HCT116 (cell line): ENCODE results near the gene SLC44A1. TPM values are rescaled to one million over a fixed set of nuclear protein-coding genes. Genes with fewer than 3 reads are reported as not detected.

Experiments
- ATAC-seq: fragments of 200-7000 bp; cut with Tn5 transposase; 2 replicates; pipeline ENCODE4 v1.9.1; 2020; ENCODE audit warnings: mild to moderate bottlenecking, moderate library complexity
- BruUV-seq: library from RNA; stranded (reverse); fragments of 400-500 nt; replicated peaks from 2 replicates; lab custom pipeline; 2021; lab: Mats Ljungman, UMichigan
- CTCF ChIA-PET: fragments of 300-600 bp; sonication (Branson Sonifier 250); formaldehyde crosslinking; loops from one replicate; lab custom pipeline; 2021; ENCODE audit warnings: antibody characterized with exemption; lab: Charles Lee
- POLR2A ChIA-PET: fragments of 300-600, 350-600 bp; sonication (Branson Sonifier 250); formaldehyde crosslinking; loops from one replicate; lab custom pipeline; 2021; ENCODE audit warnings: antibody characterized with exemption; lab: Charles Lee
- RAD21 ChIA-PET, 2 experiments: fragments of 300-600 bp; sonication (Branson Sonifier 250); formaldehyde crosslinking; loops; one replicate each; lab custom pipeline; 2023; ENCODE audit warnings: low total read pairs in 2 of 2; ENCODE audit not compliant: uncharacterized antibody in 2 of 2, unreplicated experiment in 2 of 2, low non-redundant PET in 1 of 2; lab: Charles Lee
- DNase-seq: peaks from one replicate; pipeline ENCODE4 v3.0.0-alpha.2; 2010; ENCODE audit warnings: low read depth, low spot score
- H2AFZ ChIP-seq: fragments of 200-600 bp; shearing (Covaris generic), sonication (generic); 2 replicates; pipeline ENCODE4 v1.6.1; 2017; ENCODE audit warnings: low read depth, mixed run types, mixed read lengths, antibody characterized with exemption, low read length; ENCODE audit not compliant: poor library complexity, severe bottlenecking
- H3K27ac ChIP-seq: 2 replicates; pipeline ENCODE4 v1.5.1; 2012; ENCODE audit warnings: low read depth, low read length
- H3K27me3 ChIP-seq: fragments of 200-600 bp; sonication (generic); 2 replicates; pipeline ENCODE4 v1.6.1; 2016; ENCODE audit warnings: mixed run types, low read length, mixed read lengths; ENCODE audit not compliant: insufficient read depth
- H3K36me3 ChIP-seq, 2 experiments: fragments of 200-500 bp in 1 of 2; fragments of 200-600 bp in 1 of 2; sonication (Bioruptor generic) in 1 of 2; sonication (generic) in 1 of 2; 2 replicates each; pipeline versions ENCODE4 v1.5.1 to v1.6.1; 2014 to 2016; ENCODE audit warnings: low read length in 2 of 2, inconsistent platforms in 1 of 2, mixed read lengths in 1 of 2, mixed run types in 1 of 2; ENCODE audit not compliant: insufficient read depth in 2 of 2, control insufficient read depth in 1 of 2
- H3K4me1 ChIP-seq, 2 experiments: fragments of 200-600 bp in 1 of 2; sonication (generic) in 1 of 2; 2 replicates each; pipeline versions ENCODE4 v1.5.1 to v1.6.1; 2012 to 2017; ENCODE audit warnings: low read length in 2 of 2, inconsistent platforms in 1 of 2, mild to moderate bottlenecking in 1 of 2, mixed read lengths in 1 of 2, mixed run types in 1 of 2, moderate library complexity in 1 of 2; ENCODE audit not compliant: insufficient read depth in 2 of 2, control insufficient read depth in 1 of 2
- H3K4me2 ChIP-seq: fragments of 200-600 bp; sonication (generic); 2 replicates; pipeline ENCODE4 v1.6.1; 2017; ENCODE audit warnings: mixed run types, low read length, mixed read lengths
- H3K4me3 ChIP-seq, 2 experiments: fragments of 200-600 bp in 1 of 2; sonication (generic) in 1 of 2; replicated peaks in 1 of 2; 2 replicates each; pipeline ENCODE4 v1.5.1; 2011 to 2016; ENCODE audit warnings: low read length in 2 of 2, control low read depth in 1 of 2, low read depth in 1 of 2, mild to moderate bottlenecking in 1 of 2, mixed read lengths in 1 of 2, mixed run types in 1 of 2
- H3K79me2 ChIP-seq: fragments of 200-600 bp; sonication (generic); 2 replicates; pipeline ENCODE4 v1.6.1; 2017; ENCODE audit warnings: mild to moderate bottlenecking, mixed run types, low read length, moderate library complexity, mixed read lengths; ENCODE audit not compliant: insufficient read depth
- H3K9ac ChIP-seq: fragments of 200-600 bp; sonication (generic); 2 replicates; pipeline ENCODE4 v1.6.1; 2016; ENCODE audit warnings: low read length, mixed read lengths
- H3K9me2 ChIP-seq: fragments of 200-600 bp; sonication (generic), shearing (Covaris generic); 2 replicates; pipeline ENCODE4 v1.6.1; 2017; ENCODE audit warnings: mixed run types, mild to moderate bottlenecking, moderate library complexity; ENCODE audit not compliant: insufficient read depth
- H3K9me3 ChIP-seq, 2 experiments: fragments of 200-500 bp in 1 of 2; fragments of 200-600 bp in 1 of 2; sonication (Bioruptor generic) in 1 of 2; sonication (generic) in 1 of 2; 2 replicates each; pipeline ENCODE4 v1.6.1; 2014 to 2017; ENCODE audit warnings: low read length in 2 of 2, mixed read lengths in 2 of 2, inconsistent platforms in 1 of 2, low read depth in 1 of 2, mild to moderate bottlenecking in 1 of 2, mixed run types in 1 of 2, moderate library complexity in 1 of 2; ENCODE audit not compliant: control insufficient read depth in 1 of 2, insufficient read depth in 1 of 2
- H4K20me1 ChIP-seq: fragments of 200-600 bp; sonication (generic), shearing (Covaris generic); 2 replicates; pipeline ENCODE4 v1.6.1; 2017; ENCODE audit warnings: mixed run types, mild to moderate bottlenecking, moderate library complexity; ENCODE audit not compliant: insufficient read depth
- CBX3 ChIP-seq: IDR thresholded peaks from 2 replicates; pipeline ENCODE4 v1.6.1; 2012; ENCODE audit warnings: low read depth
- CTCF ChIP-seq, 3 experiments: fragments of 200-600 bp in 1 of 3; sonication (generic) in 1 of 3; IDR thresholded peaks in 2 of 3; conservative IDR thresholded peaks in 1 of 3; 2 replicates each; pipeline ENCODE4 v1.5.1; 2012 to 2017; ENCODE audit warnings: low read depth in 2 of 3, low read length in 2 of 3, antibody characterized with exemption in 1 of 3, borderline replicate concordance in 1 of 3, control low read depth in 1 of 3, mild to moderate bottlenecking in 1 of 3, mixed read lengths in 1 of 3, mixed run types in 1 of 3, moderate library complexity in 1 of 3; ENCODE audit not compliant: insufficient read depth in 1 of 3
- EGR1 ChIP-seq: IDR thresholded peaks from 2 replicates; pipeline ENCODE4 v1.6.1; 2012; ENCODE audit warnings: low read depth
- ELF1 ChIP-seq: IDR thresholded peaks from 2 replicates; pipeline ENCODE4 v1.6.1; 2012; ENCODE audit warnings: low read depth, borderline replicate concordance
- EZH2phosphoT487 ChIP-seq: fragments of 200-600 bp; IDR thresholded peaks from 2 replicates; pipeline ENCODE4 v1.6.1; 2018; ENCODE audit warnings: antibody characterized with exemption, borderline replicate concordance
- FOSL1 ChIP-seq: IDR thresholded peaks from 2 replicates; pipeline ENCODE4 v1.6.1; 2012; ENCODE audit warnings: low read depth
- JUND ChIP-seq: IDR thresholded peaks from 2 replicates; pipeline ENCODE4 v1.6.1; 2012
- POLR2A ChIP-seq: IDR thresholded peaks from 2 replicates; pipeline ENCODE4 v1.7.0; 2011; ENCODE audit warnings: borderline replicate concordance; ENCODE audit not compliant: insufficient read depth, insufficient read length; ENCODE audit errors: extremely low read depth
- POLR2AphosphoS5 ChIP-seq: IDR thresholded peaks from 2 replicates; pipeline ENCODE4 v1.6.1; 2011; ENCODE audit warnings: mild to moderate bottlenecking, low read depth, low read length, moderate library complexity
- RAD21 ChIP-seq: IDR thresholded peaks from 2 replicates; pipeline ENCODE4 v1.6.1; 2012; ENCODE audit warnings: low read depth, mild to moderate bottlenecking
- SRF ChIP-seq: IDR thresholded peaks from 2 replicates; pipeline ENCODE4 v1.6.1; 2012; ENCODE audit warnings: low read depth
- TCF7L2 ChIP-seq: IDR thresholded peaks from 2 replicates; pipeline ENCODE4 v1.7.0; 2011; ENCODE audit warnings: borderline replicate concordance, inconsistent platforms; ENCODE audit not compliant: insufficient read depth, insufficient read length; ENCODE audit errors: extremely low read depth
- YY1 ChIP-seq: IDR thresholded peaks from 2 replicates; pipeline ENCODE4 v1.6.1; 2011; ENCODE audit warnings: low read length, low read depth, moderate library complexity, mild to moderate bottlenecking; ENCODE audit not compliant: insufficient replicate concordance; ENCODE audit errors: extremely low read depth
- ZBTB33 ChIP-seq: IDR thresholded peaks from 2 replicates; pipeline ENCODE4 v1.6.1; 2011; ENCODE audit warnings: mild to moderate bottlenecking, low read length, moderate library complexity; ENCODE audit not compliant: insufficient replicate concordance; ENCODE audit errors: extremely low read depth
- ZFX ChIP-seq: fragments of 450-650 bp; IDR thresholded peaks from 2 replicates; pipeline ENCODE4 v1.6.1; 2017
- intact Hi-C: fragments of 100-400 bp; cut with micrococcal nuclease; formaldehyde crosslinking; loops from 2 replicates; pipeline ENCODE4 v1.10.0; 2022
- total RNA-seq: library from RNA; stranded (reverse); gene quantifications from one replicate; pipeline ENCODE4 v1.2.1, GENCODE V29; 2021; ENCODE audit not compliant: unreplicated experiment
- TF ChIP-seq, protein P1 (sequence below): IDR thresholded peaks from 2 replicates; pipeline ENCODE4 v1.6.1; 2012

SLC44A1 gene
- total RNA-seq, 1 experiment from 2014 or later = 44.1 TPM

GRCh38 chr9:105475302-105475701 is 230.9 kb downstream of the SLC44A1 start (continued):
- TF ChIP-seq EGR1 (no peak), TCF7L2 (no peak), CBX3 (no peak), EZH2phosphoT487 (no peak), FOSL1 (no peak), ZFX (no peak)

DNA sequence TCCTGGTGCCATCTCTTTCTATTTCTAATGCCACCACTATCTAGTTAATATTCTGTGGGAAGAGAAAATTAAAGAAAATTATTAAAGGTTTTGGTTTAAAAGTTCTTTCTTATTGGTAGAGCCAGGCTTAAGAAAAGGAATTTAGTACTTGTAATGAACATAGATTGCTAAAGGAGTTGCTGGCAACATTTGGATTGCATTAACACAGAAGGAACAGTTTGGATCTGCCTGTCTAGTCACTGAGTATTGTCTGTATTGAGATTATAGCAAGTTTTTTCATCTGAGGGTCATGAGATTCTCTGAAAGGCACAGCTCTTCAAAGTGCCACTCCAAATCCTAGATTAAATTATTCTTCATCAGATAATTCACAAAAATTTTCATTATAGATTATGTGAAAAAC is 235.4 kb downstream of the SLC44A1 start:
- no peaks in the 10 kb centered on the region for H3K9me3 ChIP-seq
- intact Hi-C loops = no loop called here
- CTCF ChIA-PET = no interaction called here
- ATAC-seq (no peak), DNase-seq (no peak)
- TF ChIP-seq, protein P1, sequence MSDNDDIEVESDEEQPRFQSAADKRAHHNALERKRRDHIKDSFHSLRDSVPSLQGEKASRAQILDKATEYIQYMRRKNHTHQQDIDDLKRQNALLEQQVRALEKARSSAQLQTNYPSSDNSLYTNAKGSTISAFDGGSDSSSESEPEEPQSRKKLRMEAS = no peak
- no peak for TF ChIP-seq YY1
- no peak overlapping the region for H3K9ac ChIP-seq
- H3K4me1 ChIP-seq = no peaks in the 10 kb centered on the region
- no peak overlapping the region for H3K4me2 ChIP-seq
- H4K20me1 ChIP-seq = no peaks in the 10 kb centered on the region
- H3K27me3 ChIP-seq = no peaks in the 10 kb centered on the region
- H3K4me3 ChIP-seq = no peak overlapping the region
- RAD21 ChIA-PET = no interaction called here
- POLR2A ChIA-PET = no interaction called here
- H3K27ac ChIP-seq = no peak overlapping the region
- H2AFZ ChIP-seq = no peak overlapping the region
- no TSS peak for BruUV-seq
- no peaks in the 10 kb centered on the region for H3K79me2 ChIP-seq
- no peaks in the 10 kb centered on the region for H3K36me3 ChIP-seq
- H3K9me2 ChIP-seq = no peaks in the 10 kb centered on the region

- CTCF ChIA-PET = no interaction called here
- TF ChIP-seq CTCF (IDR thresholded peaks at IDR 0.05 in 2 of 3, conservative IDR thresholded peaks at IDR 0.05 in 1 of 3; ENCODE audit: borderline replicate concordance in 1 of 3, insufficient read depth in 1 of 3, low read depth in 2 of 3, low read length in 2 of 3) = no peak
- no peak for TF ChIP-seq JUND
- no peak for TF ChIP-seq ELF1
- TF ChIP-seq SRF = no peak
- no peak for TF ChIP-seq POLR2A
- no peak for TF ChIP-seq RAD21
- no peak for TF ChIP-seq TCF7L2
- TF ChIP-seq POLR2AphosphoS5 = no peak
- no peak for TF ChIP-seq FOSL1
- TF ChIP-seq ZBTB33 = no peak
Observed at GRCh38 chr9:105483618-105484017, 239.2 kb downstream of the SLC44A1 start.

More at GRCh38 chr9:105483618-105484017, 239.2 kb downstream of the SLC44A1 start:
- intact Hi-C loops = no loop called here
- POLR2A ChIA-PET = no interaction called here
- no peak for DNase-seq
- no peak overlapping the region for H3K27ac ChIP-seq
- H3K9ac ChIP-seq = no peak overlapping the region
- ATAC-seq = no peak
- H3K36me3 ChIP-seq = no peaks in the 10 kb centered on the region
- 0 out of 2 replicates have a peak, but pooled peaks cover 6% of the 10 kb centered on the region for H3K79me2 ChIP-seq
- H3K9me2 ChIP-seq = no peaks in the 10 kb centered on the region
- H3K4me2 ChIP-seq = no peak overlapping the region
- no peaks in the 10 kb centered on the region for H3K4me1 ChIP-seq
- RAD21 ChIA-PET = no interaction called here
- BruUV-seq = no TSS peak
- no peaks in the 10 kb centered on the region for H3K9me3 ChIP-seq
- 0 out of 2 replicates have a peak, but pooled peaks cover 4% of the 10 kb centered on the region for H4K20me1 ChIP-seq
- H3K4me3 ChIP-seq = no peak overlapping the region
- no peak overlapping the region for H2AFZ ChIP-seq
- H3K27me3 ChIP-seq = no peaks in the 10 kb centered on the region
